Activated CD8-positive, alpha-beta memory T cell treated with anti-CD3 and anti-CD28 coated beads, Interleukin-2, amount 50 U/mL, for 48 hours (primary cell): Measurements from ENCODE around the gene MACF1.

Experiments used
- DNase-seq: peaks from one replicate; pipeline ENCODE4 v3.0.0-alpha.2; 2020

Gene MACF1

DNA sequence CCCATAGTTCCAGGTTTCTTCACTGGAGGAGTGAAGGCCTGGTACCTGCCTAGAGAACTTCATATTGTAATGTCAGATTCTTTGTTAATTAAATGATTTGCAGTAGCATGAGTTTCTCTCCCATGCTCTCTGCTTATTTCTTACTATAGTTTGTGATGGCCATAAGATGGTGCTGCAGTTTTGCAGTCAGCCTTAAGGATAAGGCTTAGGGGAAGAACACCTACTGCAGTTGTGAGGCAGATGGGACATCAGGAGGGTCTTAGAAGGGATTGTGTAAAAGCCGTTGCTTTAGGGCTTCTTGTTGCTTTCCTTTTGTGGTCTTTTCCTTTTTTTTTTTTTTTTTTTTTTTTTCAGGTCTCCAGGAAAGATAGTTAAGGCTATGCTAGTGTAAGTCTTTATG, 61.8 kb downstream of the MACF1 start:
- DNase-seq = no peak

DNA sequence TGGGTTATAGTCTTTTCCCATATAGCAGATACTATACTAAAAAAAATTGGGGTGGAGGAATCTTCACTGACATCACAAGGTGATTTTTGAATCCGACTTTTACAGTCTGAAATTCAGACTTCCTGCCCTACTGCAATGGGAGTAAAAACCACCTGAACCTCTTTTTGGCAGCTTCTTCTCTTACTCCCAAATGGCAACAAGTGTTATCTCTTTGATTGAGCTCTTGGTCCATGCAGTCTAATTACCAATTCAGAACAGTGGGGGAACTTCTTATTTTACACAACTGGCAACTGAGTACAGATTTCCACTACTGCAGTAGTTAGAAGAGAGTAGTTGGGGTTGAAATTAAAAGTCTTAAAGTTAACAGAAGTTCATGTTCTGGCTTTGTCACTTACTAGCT, 62.3 kb downstream of the MACF1 start:
- no peak for DNase-seq

DNA sequence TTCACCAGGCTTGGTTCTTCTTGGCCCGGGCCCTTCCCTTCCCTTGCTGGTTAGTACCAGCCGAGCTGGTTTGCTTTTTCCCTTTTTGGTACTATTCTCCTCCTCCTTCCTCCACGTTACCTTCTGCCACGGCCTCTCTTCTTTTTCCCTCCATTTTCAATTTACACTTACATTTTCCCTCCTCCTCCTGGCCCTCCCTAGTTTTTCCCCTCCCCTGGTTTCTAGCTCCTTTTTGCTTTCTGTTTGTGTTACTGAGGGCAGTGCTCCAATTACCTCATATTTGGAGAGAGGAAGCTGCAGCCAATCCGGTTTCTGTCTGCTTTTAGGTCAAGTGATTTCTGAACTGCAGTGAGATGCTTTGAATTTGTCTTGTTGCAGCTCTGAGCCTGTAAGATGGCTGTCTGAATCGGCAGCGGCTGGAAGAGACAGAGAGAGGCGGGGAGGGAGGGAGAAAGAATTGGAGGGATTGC, 63.7 kb downstream of the MACF1 start:
- no peak for DNase-seq

DNA sequence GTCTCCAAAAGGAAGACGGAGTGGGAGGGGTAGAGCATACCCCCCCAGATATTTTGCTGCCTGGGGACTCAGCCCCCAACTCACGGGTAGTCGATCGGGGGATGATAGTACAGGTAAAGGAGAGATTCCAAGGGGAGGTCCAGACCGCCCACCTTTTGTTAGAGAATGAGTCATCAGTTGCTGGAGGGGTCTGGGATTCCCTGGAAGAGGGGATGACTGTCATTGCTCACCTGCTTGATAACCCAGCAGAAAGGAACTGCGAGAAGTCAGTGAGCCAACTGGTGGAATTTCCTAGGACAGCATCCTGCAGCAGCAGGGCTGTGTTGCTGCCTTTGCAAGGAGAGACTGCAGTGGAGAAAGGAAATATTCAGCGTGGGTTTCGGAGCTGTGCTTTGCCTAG, 64.4 kb downstream of the MACF1 start:
- no peak for DNase-seq

DNA sequence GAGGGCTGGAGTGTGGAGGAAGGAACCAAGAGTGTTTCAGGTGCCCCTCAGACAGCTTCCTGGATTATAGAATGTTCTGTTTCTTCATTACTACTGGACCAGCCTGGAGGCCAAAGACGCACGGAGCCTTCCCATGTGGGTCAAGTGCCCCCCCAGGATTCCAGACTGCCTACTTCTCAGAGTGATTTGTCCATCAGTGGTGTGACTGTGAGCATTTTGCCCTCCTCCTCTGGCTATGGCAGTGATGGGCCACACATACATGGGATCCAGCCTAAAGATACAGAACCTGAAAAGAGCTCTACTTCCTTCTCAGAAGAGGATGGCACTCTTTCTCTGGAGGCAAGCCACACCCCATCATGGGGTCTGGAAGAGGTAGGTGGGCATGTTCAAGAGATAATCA, 64.9 kb downstream of the MACF1 start:
- no peak for DNase-seq

DNA sequence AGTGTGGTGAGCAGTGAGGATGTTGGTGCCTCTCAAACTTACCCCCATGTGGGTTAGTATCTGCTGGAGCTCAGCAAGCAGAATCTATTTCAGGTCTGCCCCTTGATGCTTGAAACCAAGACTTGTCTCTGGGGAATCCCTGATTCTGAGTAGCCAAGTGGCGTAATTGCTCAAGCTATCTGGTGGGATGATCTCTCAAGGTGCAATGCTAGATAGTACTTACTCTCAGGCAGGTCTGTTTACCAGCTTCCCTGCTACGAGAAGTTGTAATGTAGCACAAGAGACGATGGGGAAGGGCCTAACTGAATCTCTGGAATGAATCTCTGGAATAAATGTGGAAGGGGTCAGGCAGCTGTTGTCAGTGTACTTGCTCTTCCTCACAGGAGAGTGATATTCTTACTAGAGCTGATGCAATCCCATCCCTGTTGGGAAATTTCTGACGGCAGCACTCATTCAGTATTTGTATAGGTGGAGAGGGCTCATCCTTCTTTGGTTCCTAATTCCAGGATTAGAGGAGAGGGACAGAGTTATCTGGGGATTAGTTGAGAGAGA, 65.4 kb downstream of the MACF1 start:
- DNase-seq = no peak

DNA sequence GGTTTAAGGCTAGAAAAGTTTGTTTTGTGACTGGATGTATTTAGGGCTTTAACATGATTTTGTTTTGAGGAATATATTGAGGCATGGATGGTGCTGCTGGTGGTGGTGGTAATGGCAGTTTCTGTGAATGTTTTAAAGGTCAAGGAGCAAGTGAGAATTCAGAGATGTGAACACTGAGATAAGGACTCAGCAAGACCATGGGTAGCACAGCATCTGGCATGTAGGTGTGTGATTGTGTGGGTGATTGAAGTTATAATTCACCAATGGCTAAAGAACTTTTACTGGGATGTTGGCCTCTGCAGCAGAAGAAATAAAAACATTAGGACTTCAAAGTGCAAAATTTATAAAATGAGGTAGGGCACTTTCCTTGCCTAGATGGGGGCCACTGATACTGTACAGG, 65.9 kb downstream of the MACF1 start:
- no peak for DNase-seq

DNA sequence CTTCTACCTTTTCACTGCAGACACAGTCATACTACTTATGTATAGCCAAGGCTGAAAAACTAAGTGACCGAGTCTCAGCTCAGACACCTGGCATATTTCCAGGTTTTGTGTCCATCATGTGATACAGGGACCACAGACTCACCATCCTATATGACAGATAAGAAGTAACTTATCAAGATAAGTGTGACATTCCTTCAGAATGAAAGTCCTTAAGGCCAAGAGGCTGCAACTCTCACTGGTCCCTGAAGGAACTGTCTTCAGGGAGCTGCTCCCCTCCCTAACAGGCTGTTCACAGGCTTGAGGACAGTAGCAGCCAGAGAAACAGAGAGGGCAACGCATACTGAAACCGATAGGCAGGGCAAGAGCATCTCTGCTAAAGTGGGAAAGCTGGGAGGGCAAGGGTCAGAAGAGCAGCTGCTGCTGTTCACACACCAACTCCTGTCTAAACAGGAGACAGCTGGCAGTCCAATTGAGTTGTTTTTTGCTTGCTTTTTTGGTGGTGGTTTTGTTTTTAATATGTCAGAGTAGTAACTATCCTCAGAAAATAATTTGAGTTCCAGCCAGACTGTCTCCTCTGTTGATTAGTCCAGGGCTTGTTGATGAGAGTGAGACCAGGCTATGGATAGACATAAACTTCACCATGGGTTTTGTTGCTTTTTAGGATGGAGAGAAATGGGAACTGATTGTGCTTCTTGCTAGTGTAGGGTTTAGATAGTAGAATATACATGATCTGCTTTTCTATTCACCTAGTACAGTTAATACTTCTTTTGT, 67.7 kb downstream of the MACF1 start:
- no peak for DNase-seq

DNA sequence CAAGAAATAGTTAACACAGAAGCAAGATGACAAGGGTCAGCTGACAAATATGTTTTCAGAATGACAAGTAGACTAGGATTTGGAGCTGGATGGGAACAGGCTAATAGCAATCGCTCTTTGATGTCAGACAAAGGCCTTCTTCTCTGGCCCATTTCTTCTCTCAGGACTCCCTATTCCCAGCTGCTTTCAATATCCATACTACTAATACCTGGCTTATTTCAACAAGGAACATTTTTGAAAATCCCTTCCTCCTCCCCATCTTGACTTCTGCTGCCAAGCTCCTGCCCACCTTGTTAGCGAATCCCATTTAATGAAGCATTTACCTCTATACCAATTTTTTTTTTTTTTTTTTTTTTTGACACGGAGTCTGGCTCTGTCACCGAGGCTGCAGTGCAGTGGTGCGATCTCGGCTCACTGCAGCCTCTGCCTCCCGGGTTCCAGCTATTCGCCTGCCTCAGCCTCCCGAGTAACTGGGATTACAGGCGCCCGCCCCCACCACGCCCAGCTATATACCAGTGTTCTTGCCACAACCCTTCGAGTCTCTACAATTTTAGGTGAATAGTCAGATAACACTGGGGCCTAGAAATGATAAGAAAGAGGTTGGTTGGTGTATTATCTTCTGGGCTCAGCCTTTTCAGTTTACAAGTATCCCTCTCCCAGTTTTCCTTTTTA, 68.4 kb downstream of the MACF1 start:
- no peak for DNase-seq

DNA sequence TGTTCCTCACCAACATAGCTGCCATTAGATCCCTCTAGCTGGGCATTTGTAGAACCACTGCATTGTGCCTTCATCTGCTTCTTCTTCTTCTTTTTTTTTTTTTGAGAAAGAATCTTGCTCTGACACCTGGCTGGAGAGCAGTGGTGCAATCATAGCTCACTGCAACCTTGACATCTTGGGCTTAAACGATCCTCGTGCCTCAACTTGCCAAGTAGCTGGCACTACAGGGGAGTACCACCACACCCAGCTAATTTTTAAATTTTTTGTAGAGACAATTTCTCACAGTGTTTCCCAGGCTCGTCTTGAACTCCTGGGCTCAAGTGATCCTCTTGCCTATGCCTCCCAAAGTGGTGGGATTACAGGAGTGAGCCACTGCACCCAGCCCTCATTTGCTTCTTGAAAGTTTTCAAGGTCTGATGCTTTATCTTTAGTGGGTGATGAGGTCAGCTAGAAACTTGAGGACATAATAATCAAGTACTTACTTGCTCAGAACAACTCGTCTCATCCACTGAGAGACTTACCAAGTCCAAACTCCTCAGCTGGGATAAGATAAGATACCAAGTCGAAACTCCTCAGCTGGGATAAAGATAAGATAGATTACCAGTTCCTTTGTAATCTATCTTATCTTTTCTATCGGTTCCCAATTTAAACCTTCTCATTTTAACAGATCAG, 71.5 kb downstream of the MACF1 start:
- DNase-seq = no peak

DNA sequence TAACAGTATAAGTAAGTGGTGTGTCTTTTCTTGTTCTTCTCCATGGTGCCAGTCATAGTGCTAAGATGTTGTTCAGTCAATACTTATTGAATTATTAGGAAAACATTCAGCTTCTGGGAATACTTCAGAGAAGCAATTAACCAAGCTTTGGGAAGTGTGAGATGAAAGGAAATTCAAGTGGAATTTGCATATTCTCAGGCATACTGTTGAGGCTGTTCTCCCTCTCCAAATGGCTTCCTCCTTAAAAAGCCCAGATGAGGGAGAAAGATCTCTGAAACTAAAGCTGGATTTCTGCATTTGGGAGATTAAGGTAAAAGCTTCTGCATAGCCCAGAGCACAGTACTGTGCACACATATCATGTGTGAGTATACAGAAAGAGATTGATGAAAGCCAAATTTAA, 73.4 kb downstream of the MACF1 start:
- no peak for DNase-seq

DNA sequence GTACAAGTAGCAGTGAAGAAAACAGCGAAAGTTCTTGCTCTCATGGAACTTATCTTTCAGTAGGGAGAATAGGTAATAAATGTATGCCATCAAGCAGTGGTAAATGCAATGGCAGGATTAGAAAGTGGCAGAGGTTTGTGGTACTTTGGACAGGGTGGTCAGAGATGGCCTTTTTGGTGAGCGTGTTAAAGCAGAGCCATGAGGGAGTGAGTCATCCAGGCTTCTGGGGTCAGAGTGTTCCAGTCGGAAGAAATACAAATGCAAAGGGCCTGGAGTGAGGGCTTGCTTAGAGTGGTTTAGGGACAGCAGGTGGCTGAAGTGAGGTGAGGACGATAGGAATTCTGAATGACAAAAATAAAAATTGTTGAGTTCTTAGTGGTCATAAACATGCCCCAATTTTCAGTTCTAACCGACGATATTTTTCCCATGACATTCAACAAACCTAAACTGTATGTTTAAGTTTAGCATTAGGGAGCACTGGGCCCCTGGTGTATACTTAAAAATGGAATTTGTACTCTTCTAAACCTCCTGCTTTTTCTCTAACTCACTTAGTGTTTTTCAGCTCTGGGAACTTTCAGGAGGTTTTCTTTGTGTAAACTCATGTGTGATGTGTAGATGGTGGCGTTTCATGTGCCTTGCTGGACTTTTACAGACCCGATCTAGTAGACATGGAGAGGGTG, 78.2 kb downstream of the MACF1 start:
- DNase-seq = no peak

DNA sequence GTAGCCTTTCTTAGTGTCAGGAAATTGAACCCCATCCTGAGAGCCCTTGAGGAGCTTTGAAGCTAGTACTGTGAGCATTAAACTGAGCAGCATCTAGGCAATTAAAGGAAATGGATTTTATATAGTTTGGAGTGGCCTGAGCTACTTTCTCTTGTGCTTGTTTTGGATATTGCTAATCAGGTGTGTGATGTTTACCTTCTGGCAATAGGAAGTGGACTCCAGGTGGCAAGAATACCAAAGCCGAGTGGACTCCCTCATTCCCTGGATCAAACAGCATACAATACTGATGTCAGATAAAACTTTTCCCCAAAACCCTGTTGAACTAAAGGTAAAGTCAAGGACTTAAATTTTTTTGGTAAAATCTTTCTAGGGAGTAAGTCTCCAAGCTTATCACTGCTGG, 79.4 kb downstream of the MACF1 start:
- DNase-seq = no peak

DNA sequence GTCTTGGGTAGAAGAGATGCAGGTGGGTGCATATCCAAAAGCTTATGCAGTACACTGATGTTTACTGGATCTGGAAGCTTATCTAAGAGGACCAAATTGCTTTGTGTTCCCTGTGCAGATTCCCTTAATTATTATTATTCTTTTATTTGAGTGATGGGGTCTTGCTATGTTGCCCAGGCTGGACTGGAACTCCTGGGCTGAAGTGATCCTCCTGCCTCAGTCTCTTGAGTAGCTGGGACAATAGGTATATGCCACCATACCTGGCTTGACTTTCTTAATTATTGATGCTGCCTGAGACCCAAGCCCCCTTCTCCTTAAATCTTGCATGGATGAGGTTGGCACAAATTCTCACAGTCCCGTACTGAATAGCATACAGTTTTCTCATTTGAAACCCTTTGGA, 83.0 kb downstream of the MACF1 start:
- DNase-seq = no peak

DNA sequence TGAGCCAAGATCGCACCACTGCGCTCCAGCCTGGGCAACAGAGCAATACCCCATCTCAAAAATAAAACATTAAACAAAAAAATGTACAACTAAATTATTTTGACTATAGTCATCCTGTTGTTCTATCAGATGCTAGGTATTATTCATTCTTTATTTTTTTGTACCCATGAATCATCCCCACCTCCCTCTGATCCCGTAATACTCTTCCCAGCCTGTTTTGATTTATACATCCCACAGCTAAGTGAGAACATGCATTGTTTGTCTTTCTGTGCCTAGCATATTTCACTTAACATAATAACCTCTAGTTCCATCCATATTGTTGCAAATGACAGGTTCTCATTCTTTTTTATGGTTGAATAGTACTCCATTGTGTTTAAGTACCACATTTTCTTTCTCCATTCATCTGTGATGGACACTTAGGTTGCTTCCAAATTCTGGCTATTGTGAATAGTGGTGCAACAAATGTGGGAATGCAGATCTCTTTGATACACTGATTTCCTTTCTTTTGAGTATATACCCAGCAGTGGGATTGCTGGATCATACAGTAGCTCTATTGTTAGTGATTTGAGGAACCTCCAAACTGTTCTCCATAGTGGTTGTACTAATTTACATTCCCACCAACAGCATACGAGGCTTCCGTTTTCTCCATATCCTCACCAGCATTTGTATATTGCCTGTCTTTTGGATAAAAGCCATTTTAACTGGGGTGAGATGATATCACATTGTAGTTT, 84.4 kb downstream of the MACF1 start:
- DNase-seq = no peak

DNA sequence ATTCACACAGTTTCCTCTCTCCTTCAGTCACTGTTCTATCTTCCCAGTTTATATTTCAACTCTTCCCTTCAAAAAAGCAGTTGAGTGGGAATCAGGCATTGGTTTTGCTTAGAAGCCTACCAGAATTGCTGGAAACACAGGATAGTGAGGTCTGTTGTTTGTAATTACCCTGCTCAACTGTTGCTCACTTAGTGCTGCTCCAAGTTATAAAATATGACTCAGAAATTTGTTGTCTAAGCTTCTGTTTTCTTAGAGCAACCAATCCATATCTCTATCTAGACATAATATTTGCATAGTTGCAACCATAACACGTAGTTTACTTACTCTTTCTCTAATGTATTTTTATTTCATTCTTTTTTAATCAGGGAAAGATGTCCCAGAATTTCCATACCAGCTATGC, 87.9 kb downstream of the MACF1 start:
- no peak for DNase-seq

DNA sequence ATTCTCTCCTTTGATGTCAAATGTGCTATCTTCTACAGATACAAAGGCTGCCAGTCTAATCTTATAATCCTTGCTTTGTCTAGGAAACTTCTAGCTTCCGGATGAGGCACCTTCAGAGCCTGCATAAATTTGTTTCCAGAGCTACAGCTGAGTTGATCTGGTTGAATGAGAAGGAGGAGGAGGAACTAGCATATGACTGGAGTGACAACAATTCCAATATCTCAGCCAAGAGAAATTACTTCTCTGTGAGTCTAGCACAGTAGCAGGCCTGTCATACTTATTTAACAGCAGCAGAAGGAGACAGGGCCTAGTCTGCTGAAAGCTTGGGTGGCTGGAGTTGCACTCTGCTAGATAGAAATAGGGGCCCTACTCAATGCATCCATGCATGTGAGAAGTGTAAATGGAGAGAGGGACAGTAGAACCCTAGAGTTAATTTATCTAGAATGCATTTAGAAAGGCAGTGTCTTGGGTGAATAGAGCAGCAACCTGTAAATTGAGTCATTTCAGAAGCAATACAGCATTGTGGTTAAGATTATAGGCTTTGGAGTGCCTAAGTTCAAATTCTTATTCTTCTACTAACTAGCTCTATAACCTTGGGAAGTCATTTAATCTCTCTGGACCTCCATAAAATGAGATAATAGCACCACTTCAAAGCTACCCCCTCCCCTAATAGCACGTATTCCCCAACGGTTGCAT, 89.0 kb downstream of the MACF1 start:
- DNase-seq = no peak

DNA sequence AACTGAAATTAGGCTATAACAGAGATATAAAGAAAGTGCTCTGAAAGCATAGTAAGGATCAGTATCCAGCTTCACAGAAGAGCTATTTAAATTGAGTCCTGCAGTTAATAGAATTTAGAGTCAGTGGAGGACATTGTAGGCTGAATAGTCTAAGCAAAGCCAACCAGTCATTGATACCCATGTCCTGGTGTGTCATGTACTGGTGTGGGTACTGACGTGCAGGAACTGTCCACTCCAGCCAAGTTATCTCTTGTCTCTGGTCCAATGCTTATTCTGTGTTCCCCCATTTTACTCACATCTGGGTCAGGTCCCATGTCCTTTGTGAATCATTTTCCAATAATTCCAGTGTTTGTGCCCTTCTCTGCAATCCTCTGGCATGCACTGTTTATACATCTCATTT, 90.0 kb downstream of the MACF1 start:
- DNase-seq = no peak

DNA sequence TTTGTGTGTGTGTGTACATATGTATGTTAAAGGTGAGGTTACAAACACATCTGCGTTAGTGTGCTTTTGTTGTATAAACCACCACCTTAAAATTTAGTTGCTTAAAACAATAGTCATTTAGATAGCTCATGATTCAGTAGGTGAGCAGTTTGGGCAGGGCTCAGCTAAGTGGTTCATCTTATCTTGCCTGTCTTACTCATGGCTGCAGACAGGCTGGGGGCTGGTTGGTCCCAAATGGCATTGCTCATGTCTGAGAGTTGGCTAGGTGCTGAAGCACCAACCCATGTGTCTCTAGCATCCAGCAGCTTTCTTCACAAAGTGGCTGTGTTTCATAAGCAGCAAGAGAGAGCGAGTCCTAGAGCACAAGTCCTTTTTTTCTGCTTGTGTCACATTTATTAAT, 91.4 kb downstream of the MACF1 start:
- DNase-seq = no peak

DNA sequence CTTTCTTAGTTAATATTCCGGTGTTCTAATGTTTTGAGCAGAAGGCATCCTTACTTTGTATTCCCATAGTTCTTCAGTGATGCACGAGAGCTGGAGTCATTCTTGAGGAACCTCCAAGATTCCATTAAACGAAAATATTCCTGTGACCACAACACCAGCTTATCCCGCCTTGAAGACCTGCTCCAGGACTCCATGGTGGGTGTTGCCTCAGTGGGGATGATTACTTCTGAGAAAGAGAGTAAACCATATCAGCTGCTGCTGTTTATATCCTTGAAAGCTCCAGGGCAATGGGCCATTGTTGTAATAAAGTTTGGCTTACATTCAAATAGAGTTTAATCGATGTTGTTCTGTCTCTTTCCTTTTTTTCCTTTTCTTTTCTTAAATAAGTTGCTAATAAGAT, 93.1 kb downstream of the MACF1 start:
- no peak for DNase-seq

DNA sequence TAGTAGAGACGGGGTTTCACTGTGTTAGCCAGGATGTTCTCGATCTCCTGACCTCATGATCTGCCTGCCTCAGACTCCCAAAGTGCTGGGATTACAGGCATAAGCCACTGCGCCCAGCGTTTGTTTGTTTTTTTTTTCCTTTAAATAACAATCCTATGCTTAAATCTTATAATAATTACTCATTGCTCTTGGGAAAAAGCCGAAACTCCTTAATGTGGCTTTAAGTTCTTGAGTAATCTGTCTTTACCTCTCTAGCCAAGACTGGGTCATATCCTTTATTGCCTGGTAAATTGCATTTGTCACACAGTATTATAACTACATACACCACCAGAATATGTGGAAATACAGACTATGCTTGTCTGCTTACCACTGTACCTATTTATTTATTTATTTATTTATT, 97.1 kb downstream of the MACF1 start:
- DNase-seq = no peak

DNA sequence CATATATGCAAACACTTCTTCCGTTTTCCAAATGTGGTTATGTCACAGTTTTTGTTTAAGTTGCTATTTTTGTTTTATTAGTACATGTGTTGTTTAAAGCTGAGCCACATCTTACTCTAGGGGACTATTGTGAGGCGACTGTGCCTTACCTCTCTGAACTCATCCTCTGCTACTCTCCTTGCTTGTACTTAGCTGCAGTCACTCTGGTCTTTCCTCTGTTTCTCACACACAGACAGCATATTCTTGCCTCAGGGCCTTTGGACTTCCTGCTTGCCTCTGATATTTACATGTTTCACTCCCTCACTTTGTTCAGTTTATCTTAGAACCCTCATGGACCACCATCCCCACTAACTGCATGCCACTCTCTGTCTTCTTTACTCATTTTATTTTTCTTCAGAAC, 101.1 kb downstream of the MACF1 start:
- DNase-seq = no peak
